OCI-LY7 (cell line): ENCODE measurements around the gene DHRS1. TPM values are rescaled to one million over a fixed set of nuclear protein-coding genes. Genes with fewer than 3 reads are reported as not detected.

ENCODE experiments used
- BruUV-seq: library from RNA; stranded (reverse); fragments of 400-500 nt; replicated peaks from 2 replicates; lab custom pipeline; 2021; lab: Mats Ljungman, UMichigan
- CTCF ChIA-PET: fragments of 300-600 bp; sonication (Branson Sonifier 250); formaldehyde crosslinking; loops from one replicate; lab custom pipeline; 2022; ENCODE audit warnings: antibody characterized with exemption; ENCODE audit not compliant: unreplicated experiment; lab: Charles Lee
- POLR2A ChIA-PET: fragments of 300-600 bp; sonication (Branson Sonifier 250); formaldehyde crosslinking; loops from one replicate; lab custom pipeline; 2022; ENCODE audit warnings: antibody characterized with exemption; lab: Charles Lee
- DNase-seq: peaks from one replicate; pipeline ENCODE4 v3.0.0-alpha.2; 2015; ENCODE audit warnings: low spot score
- H2AFZ ChIP-seq: fragments of 200-600 bp; sonication (generic), shearing (Covaris generic); 2 replicates; pipeline ENCODE4 v1.6.1; 2014; ENCODE audit warnings: mild to moderate bottlenecking, antibody characterized with exemption, low read length, moderate library complexity
- H3K27ac ChIP-seq: fragments of 200-600 bp; sonication (generic); 2 replicates; pipeline ENCODE4 v1.5.1; 2014; ENCODE audit warnings: mixed run types, low read depth, mild to moderate bottlenecking, moderate library complexity, low read length, inconsistent platforms; ENCODE audit not compliant: poor library complexity, severe bottlenecking
- H3K36me3 ChIP-seq: fragments of 200-600 bp; sonication (generic); 2 replicates; pipeline ENCODE4 v1.6.1; 2014; ENCODE audit warnings: mild to moderate bottlenecking, antibody characterized with exemption, low read length, moderate library complexity, mixed read lengths; ENCODE audit not compliant: insufficient read depth
- H3K4me1 ChIP-seq: fragments of 200-600 bp; sonication (generic); 2 replicates; pipeline ENCODE4 v1.5.1; 2014; ENCODE audit warnings: mild to moderate bottlenecking, low read length; ENCODE audit not compliant: insufficient read depth, poor library complexity, severe bottlenecking
- H3K4me2 ChIP-seq: fragments of 200-600 bp; sonication (generic); 2 replicates; pipeline ENCODE4 v1.6.1; 2014; ENCODE audit warnings: mild to moderate bottlenecking, low read length
- H3K4me3 ChIP-seq: fragments of 200-600 bp; sonication (generic); 2 replicates; pipeline ENCODE4 v1.5.1; 2014; ENCODE audit warnings: mild to moderate bottlenecking, low read depth, low read length; ENCODE audit not compliant: poor library complexity, severe bottlenecking
- H3K79me2 ChIP-seq: fragments of 200-600 bp; sonication (generic); 2 replicates; pipeline ENCODE4 v1.6.1; 2016; ENCODE audit warnings: low read depth, mild to moderate bottlenecking, low read length, moderate library complexity, mixed read lengths; ENCODE audit not compliant: insufficient read depth
- H3K9me2 ChIP-seq: fragments of 200-600 bp; sonication (generic); 2 replicates; pipeline ENCODE4 v1.6.1; 2016; ENCODE audit warnings: mild to moderate bottlenecking, low read length, mixed read lengths; ENCODE audit not compliant: insufficient read depth
- H3K9me3 ChIP-seq: fragments of 200-600 bp; sonication (generic); 2 replicates; pipeline ENCODE4 v1.6.1; 2014; ENCODE audit warnings: mild to moderate bottlenecking, mixed run types, low read length, mixed read lengths
- H4K20me1 ChIP-seq: fragments of 200-600 bp; sonication (generic); 2 replicates; pipeline ENCODE4 v1.6.1; 2014; ENCODE audit warnings: mild to moderate bottlenecking, antibody characterized with exemption, low read length, moderate library complexity, mixed read lengths; ENCODE audit not compliant: insufficient read depth
- EZH2phosphoT487 ChIP-seq: fragments of 200-600 bp; sonication (generic); IDR thresholded peaks from 2 replicates; pipeline ENCODE4 v1.6.1; 2018; ENCODE audit warnings: low read depth, borderline replicate concordance, mild to moderate bottlenecking, mixed run types, antibody characterized with exemption, low read length, moderate library complexity, mixed read lengths
- intact Hi-C: fragments of 100-400 bp; cut with micrococcal nuclease; formaldehyde crosslinking; loops from one replicate; pipeline ENCODE4 v1.10.0; 2022; ENCODE audit not compliant: unreplicated experiment
- total RNA-seq, 2 experiments: library from RNA; depleted of rRNA in 1 of 2; stranded (reverse); fragments of >200 nt in 1 of 2; shearing (Covaris generic) in 1 of 2; gene quantifications; 2 replicates each; pipeline ENCODE4 v1.2.3, GENCODE V29; 2014 to 2022
- TF ChIP-seq, protein P1 (sequence below): fragments of 200-600 bp; sonication (generic); conservative IDR thresholded peaks from 2 replicates; pipeline ENCODE4 v1.5.1; 2014; ENCODE audit warnings: mild to moderate bottlenecking, antibody characterized with exemption, low read length, moderate library complexity, mixed read lengths

DHRS1 gene
- total RNA-seq, 2 experiments from 2014 or later: 27.4 to 34.9 TPM

GRCh38 chr14:24307575-24308341 is 8.2 kb upstream of the DHRS1 start, which contains the start of gene CIDEB:
Gene CIDEB (minus strand): TSS chr14:24307977. CDS start chr14:24307858, 119 bp downstream.
- BruUV-seq: no TSS peak
- Histone ChIP-seq H3K4me2 (no peak within 1 kb of the TSS), H2AFZ (no peak within 1 kb of the TSS), H4K20me1 (no peaks in the 10 kb centered on the region), H3K36me3 (peaks cover 94% of the 10 kb centered on the region), H3K4me3 (no peak within 1 kb of the TSS), H3K4me1 (peaks cover 24% of the 10 kb centered on the region), H3K9me3 (no peaks in the 10 kb centered on the region), H3K79me2 (no peaks in the 10 kb centered on the region), H3K9me2 (no peaks in the 10 kb centered on the region), H3K27ac (no peak within 1 kb of the TSS)
- TF ChIP-seq EZH2phosphoT487: no peak
- TF ChIP-seq, protein P1, sequence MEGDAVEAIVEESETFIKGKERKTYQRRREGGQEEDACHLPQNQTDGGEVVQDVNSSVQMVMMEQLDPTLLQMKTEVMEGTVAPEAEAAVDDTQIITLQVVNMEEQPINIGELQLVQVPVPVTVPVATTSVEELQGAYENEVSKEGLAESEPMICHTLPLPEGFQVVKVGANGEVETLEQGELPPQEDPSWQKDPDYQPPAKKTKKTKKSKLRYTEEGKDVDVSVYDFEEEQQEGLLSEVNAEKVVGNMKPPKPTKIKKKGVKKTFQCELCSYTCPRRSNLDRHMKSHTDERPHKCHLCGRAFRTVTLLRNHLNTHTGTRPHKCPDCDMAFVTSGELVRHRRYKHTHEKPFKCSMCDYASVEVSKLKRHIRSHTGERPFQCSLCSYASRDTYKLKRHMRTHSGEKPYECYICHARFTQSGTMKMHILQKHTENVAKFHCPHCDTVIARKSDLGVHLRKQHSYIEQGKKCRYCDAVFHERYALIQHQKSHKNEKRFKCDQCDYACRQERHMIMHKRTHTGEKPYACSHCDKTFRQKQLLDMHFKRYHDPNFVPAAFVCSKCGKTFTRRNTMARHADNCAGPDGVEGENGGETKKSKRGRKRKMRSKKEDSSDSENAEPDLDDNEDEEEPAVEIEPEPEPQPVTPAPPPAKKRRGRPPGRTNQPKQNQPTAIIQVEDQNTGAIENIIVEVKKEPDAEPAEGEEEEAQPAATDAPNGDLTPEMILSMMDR: peak; percentile 98
- DNase-seq: peak; percentile 67
- ChIA-PET CTCF (interaction anchor here (0.5 to 3.1 kb wide), 9 partner anchors 15 to 135 kb away, joined by 3 to 17 read pairs (median 3); partner anchors contain the start of genes RABGGTA and TINF2), POLR2A (interaction anchor here (0.6 to 1.4 kb wide), 4 partner anchors 8 to 321 kb away, joined by 3 to 4 read pairs (median 3); partner anchors contain the start of genes DHRS1 and NOP9)
- intact Hi-C loops: no loop called here

GRCh38 chr14:24307156-24307574 is 7.6 kb upstream of the DHRS1 start:
- H3K9me3 ChIP-seq: no peaks in the 10 kb centered on the region
- H3K36me3 ChIP-seq: peaks cover 97% of the 10 kb centered on the region
- H3K4me3 ChIP-seq: no peak overlapping the region
- no peak overlapping the region for H3K27ac ChIP-seq
- CTCF ChIA-PET: interaction anchor here (0.5 to 3.1 kb wide), 4 partner anchors 62 to 125 kb away, joined by 3 to 17 read pairs (median 7); partner anchors contain the start of gene TINF2
- POLR2A ChIA-PET: interaction anchor here (1.4 kb wide), 1 partner anchor 8 kb away, joined by 3 read pairs; the partner anchor contains the start of genes DHRS1 and NOP9
- intact Hi-C loops: no loop called here
- H3K79me2 ChIP-seq: no peaks in the 10 kb centered on the region
- no peak overlapping the region for H3K4me2 ChIP-seq
- TSS peak; percentile 43 for BruUV-seq
- DNase-seq: no peak
- H2AFZ ChIP-seq: no peak overlapping the region
- no peak for TF ChIP-seq EZH2phosphoT487
- TF ChIP-seq, protein P1: no peak
- H3K4me1 ChIP-seq: peaks cover 18% of the 10 kb centered on the region
- no peaks in the 10 kb centered on the region for H3K9me2 ChIP-seq
- no peaks in the 10 kb centered on the region for H4K20me1 ChIP-seq
